ENCODE data around the gene BFSP2. TPM values are rescaled to one million over a fixed set of nuclear protein-coding genes. Genes with fewer than 3 reads are reported as not detected.

The BFSP2 gene
- total and polyA plus RNA-seq, 2 donors (not counting 3 experiments of a cell fraction or from before 2014, with no cell fraction given): not detected

DNA sequence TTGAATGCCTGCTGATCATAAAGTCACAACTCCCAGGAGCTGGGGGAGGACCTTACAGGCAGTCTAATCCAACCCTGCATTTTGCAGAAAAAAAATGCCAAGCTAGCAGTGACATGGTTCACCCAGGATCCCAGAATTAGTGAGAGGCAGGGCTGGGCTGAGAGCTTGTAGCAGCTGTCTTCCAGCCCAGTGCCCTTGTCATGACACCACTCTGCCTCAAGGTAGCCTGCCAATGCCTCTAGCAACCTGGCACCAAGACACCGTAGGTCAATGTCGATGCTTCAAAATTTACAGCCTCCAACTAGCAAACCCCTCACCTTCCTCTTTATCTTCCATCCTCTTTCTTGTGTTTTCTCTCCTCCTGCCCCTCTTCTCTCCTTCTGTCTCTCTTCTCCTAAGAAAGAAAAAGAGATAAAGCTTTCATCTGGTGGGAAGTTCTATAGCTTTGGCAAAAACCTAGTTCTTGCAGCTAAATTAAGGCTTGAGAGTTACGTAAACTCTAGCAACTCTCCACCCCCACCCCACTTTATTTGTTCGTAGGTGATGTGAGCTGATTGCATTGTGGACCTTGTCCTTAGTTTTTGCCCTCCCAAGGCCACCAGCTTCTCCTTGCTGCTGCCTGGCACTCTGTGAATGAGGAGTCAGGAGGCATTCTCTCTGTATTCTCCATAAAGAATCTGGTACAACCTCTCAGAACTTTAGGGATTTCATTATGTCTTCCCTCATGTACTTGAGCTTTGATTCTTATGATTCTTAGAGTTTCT, 18.3 kb upstream of the BFSP2 start:
- intact Hi-C loops (cut with micrococcal nuclease) (loop anchor here (5.0 kb wide), 1 partner anchor 209 kb away; no protein-coding TSS in a partner anchor), dilution Hi-C loops (cut with MboI; ENCODE audit: extremely low pct_ligation_motif_present, low sequenced_read_pairs) (no loop called here)
- Histone ChIP-seq H3K79me2 (ENCODE audit: control insufficient read depth, insufficient read depth, low read length) (no peaks in the 10 kb centered on the region), H3K4me3 (replicated peaks in 1 of 3; ENCODE audit: insufficient read depth in 1 of 3, low read depth in 1 of 3, low read length in 3 of 3) (no peak overlapping the region), H3K9me1 (replicated peaks; ENCODE audit: control insufficient read depth, extremely low read depth, insufficient read depth, low read length) (no peaks in the 10 kb centered on the region), H3K27me3 (ENCODE audit: control insufficient read depth in 2 of 2, insufficient read depth in 2 of 2, low read length in 2 of 2) (no peaks in the 10 kb centered on the region), H3K4me2 (ENCODE audit: insufficient read depth, low read length) (no peak overlapping the region), H3K36me3 (ENCODE audit: control insufficient read depth in 2 of 2, extremely low read depth in 1 of 2, insufficient read depth in 2 of 2, low read length in 2 of 2) (no peaks in the 10 kb centered on the region), H4K20me1 (replicated peaks; ENCODE audit: control insufficient read depth, extremely low read depth, insufficient read depth, low read length) (no peaks in the 10 kb centered on the region), H3K4me1 (ENCODE audit: control insufficient read depth, extremely low read depth, insufficient read depth, low read length) (peaks cover 8% of the 10 kb centered on the region), H3K9ac (replicated peaks; ENCODE audit: extremely low read depth, insufficient read depth, low read length) (no peak overlapping the region), H3K9me3 (replicated peaks; ENCODE audit: control insufficient read depth, insufficient read depth, low read length) (no peaks in the 10 kb centered on the region), H3K27ac (ENCODE audit: insufficient read depth, low read depth, low read length) (no peak overlapping the region), H2AFZ (ENCODE audit: low read depth, low read length) (no peak overlapping the region)
- no peak for DNase-seq (ENCODE audit: low read depth, low spot score)
- FAIRE-seq: no peak
- ChIA-PET CTCF (interaction anchor here (1.0 to 19.2 kb wide), 7 partner anchors 10 to 655 kb away, joined by 3 to 528 read pairs (median 16); no protein-coding TSS in a partner anchor), POLR2A (no interaction called here)
- TF ChIP-seq JUN (IDR thresholded peaks at IDR 0.05; ENCODE audit: borderline replicate concordance, insufficient read depth, insufficient read length, low read depth) (no peak), POLR2A (IDR thresholded peaks at IDR 0.05; ENCODE audit: low read depth, low read length) (no peak), EZH2 (IDR thresholded peaks at IDR 0.05; ENCODE audit: borderline replicate concordance, low read depth, low read length, severe bottlenecking) (no peak), POLR2AphosphoS5 (IDR thresholded peaks at IDR 0.05; ENCODE audit: insufficient read depth, low read depth, low read length) (no peak), MYC (IDR thresholded peaks at IDR 0.05; ENCODE audit: low read depth, low read length) (no peak), GATA2 (IDR thresholded peaks at IDR 0.05; ENCODE audit: insufficient read depth, insufficient read length, low read depth, low read length) (no peak), FOS (IDR thresholded peaks at IDR 0.05; ENCODE audit: borderline replicate concordance, insufficient read depth, low read length) (no peak)
- TF ChIP-seq, protein P1, sequence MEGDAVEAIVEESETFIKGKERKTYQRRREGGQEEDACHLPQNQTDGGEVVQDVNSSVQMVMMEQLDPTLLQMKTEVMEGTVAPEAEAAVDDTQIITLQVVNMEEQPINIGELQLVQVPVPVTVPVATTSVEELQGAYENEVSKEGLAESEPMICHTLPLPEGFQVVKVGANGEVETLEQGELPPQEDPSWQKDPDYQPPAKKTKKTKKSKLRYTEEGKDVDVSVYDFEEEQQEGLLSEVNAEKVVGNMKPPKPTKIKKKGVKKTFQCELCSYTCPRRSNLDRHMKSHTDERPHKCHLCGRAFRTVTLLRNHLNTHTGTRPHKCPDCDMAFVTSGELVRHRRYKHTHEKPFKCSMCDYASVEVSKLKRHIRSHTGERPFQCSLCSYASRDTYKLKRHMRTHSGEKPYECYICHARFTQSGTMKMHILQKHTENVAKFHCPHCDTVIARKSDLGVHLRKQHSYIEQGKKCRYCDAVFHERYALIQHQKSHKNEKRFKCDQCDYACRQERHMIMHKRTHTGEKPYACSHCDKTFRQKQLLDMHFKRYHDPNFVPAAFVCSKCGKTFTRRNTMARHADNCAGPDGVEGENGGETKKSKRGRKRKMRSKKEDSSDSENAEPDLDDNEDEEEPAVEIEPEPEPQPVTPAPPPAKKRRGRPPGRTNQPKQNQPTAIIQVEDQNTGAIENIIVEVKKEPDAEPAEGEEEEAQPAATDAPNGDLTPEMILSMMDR (IDR thresholded peaks at IDR 0.05; ENCODE audit: extremely low read depth in 1 of 2, insufficient read depth in 1 of 2, low read depth in 1 of 2, low read length in 2 of 2): no peak
- TF ChIP-seq, protein P2, sequence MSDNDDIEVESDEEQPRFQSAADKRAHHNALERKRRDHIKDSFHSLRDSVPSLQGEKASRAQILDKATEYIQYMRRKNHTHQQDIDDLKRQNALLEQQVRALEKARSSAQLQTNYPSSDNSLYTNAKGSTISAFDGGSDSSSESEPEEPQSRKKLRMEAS (IDR thresholded peaks at IDR 0.05; ENCODE audit: insufficient read depth, insufficient read length): no peak
- BruUV-seq (replicated peaks): no TSS peak
